ENCODE measurements around the gene WIPF1. TPM values are rescaled to one million over a fixed set of nuclear protein-coding genes. Genes with fewer than 3 reads are reported as not detected.

Gene WIPF1
- total and polyA plus RNA-seq, 2 experiments from 2014 or later: 20.1 to 32.7 TPM

DNA sequence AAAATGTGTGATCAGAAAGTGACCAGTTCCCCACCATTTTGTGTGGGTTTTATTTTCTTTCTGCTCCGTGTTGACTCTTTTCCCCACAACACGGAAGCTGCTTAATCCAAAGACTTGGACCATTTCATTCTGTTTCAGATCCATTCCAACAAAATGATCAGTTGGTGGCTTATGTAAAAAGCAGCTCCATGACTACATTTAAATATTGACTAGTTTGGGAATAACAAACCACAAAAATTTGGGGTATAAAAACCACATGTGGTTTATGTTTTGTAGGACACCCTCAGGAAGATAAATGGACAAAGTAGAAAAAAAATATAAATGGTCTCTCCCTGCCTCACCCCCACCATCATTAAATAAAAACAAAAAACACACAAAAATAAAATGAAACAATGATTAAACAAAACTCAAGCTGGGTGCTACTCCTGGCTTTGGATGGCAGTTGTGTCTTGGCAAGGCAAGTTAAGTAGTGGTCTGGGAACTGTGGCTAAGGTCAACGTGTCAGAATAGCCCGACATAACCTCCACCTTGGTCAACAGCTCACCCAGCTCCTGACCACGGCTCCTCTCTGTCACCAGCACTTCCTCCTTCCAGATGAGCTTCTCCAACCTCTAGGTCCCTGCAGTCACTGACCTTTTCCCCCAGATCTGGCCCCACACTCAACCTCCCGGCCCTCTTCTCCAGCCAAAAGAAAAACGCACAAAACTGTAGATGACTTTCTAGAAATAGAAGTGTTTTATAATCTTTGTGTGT, 12.8 kb upstream of the WIPF1 start:
- 89% methylated on average over 7 of the region's 7 CpGs for WGBS (ENCODE audit: low lambda C conversion rate, missing lambda C conversion rate)
- Histone ChIP-seq H3K4me2 (no peak overlapping the region), H3K27ac (no peak overlapping the region), H3K9me3 (ENCODE audit: low read depth) (no peaks in the 10 kb centered on the region), H3K79me2 (peaks cover 6% of the 10 kb centered on the region), H3K4me3 (no peak overlapping the region), H3K36me3 (replicated peaks; ENCODE audit: insufficient read depth, low read depth) (no peaks in the 10 kb centered on the region), H3K27me3 (no peaks in the 10 kb centered on the region), H3K4me1 (ENCODE audit: insufficient read depth) (peaks cover 28% of the 10 kb centered on the region), H2AFZ (no peak overlapping the region), H3K9me2 (replicated peaks; ENCODE audit: insufficient read depth) (no peaks in the 10 kb centered on the region), H4K20me1 (ENCODE audit: insufficient read depth, poor library complexity, severe bottlenecking) (no peaks in the 10 kb centered on the region)
- no peak for DNase-seq (ENCODE audit: low spot score)
- TF ChIP-seq EZH2phosphoT487 (IDR thresholded peaks at IDR 0.05; ENCODE audit: low read depth, severe bottlenecking, unreplicated experiment): no peak
- no peak for TF ChIP-seq EZH2 (IDR thresholded peaks at IDR 0.05; ENCODE audit: borderline replicate concordance)
- TF ChIP-seq, protein P1, sequence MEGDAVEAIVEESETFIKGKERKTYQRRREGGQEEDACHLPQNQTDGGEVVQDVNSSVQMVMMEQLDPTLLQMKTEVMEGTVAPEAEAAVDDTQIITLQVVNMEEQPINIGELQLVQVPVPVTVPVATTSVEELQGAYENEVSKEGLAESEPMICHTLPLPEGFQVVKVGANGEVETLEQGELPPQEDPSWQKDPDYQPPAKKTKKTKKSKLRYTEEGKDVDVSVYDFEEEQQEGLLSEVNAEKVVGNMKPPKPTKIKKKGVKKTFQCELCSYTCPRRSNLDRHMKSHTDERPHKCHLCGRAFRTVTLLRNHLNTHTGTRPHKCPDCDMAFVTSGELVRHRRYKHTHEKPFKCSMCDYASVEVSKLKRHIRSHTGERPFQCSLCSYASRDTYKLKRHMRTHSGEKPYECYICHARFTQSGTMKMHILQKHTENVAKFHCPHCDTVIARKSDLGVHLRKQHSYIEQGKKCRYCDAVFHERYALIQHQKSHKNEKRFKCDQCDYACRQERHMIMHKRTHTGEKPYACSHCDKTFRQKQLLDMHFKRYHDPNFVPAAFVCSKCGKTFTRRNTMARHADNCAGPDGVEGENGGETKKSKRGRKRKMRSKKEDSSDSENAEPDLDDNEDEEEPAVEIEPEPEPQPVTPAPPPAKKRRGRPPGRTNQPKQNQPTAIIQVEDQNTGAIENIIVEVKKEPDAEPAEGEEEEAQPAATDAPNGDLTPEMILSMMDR (IDR thresholded peaks at IDR 0.05; ENCODE audit: poor library complexity): no peak

DNA sequence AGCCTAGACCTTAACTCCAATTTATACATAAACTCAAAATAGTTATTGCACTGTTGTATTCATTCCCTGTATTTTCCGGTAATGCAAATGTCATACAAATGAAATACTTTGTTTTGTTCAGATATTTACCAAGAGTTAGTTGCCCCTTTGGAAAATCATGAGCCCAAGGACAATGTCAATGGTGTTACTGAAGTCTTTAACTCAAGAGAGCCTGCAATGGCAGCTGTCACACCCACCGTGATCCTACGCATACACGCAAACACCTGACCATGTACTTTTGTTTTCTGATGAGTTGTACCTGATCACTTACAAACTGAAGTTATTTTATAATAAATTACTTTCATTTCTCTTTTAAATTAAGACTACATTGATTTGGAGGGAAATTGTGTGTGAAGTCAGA, 11.7 kb upstream of the WIPF1 start:
- no peak overlapping the region for H3K4me3 ChIP-seq
- no peaks in the 10 kb centered on the region for H4K20me1 ChIP-seq (ENCODE audit: insufficient read depth, poor library complexity, severe bottlenecking)
- H3K27me3 ChIP-seq: no peaks in the 10 kb centered on the region
- H3K27ac ChIP-seq: no peak overlapping the region
- TF ChIP-seq EZH2 (IDR thresholded peaks at IDR 0.05; ENCODE audit: borderline replicate concordance) (no peak), EZH2phosphoT487 (IDR thresholded peaks at IDR 0.05; ENCODE audit: low read depth, severe bottlenecking, unreplicated experiment) (no peak)
- TF ChIP-seq, protein P1 (IDR thresholded peaks at IDR 0.05; ENCODE audit: poor library complexity): no peak
- H3K9me2 ChIP-seq (replicated peaks; ENCODE audit: insufficient read depth): no peaks in the 10 kb centered on the region
- 97% methylated on average over 4 of the region's 4 CpGs for WGBS (ENCODE audit: low lambda C conversion rate, missing lambda C conversion rate)
- H3K9me3 ChIP-seq (ENCODE audit: low read depth): no peaks in the 10 kb centered on the region
- peaks cover 20% of the 10 kb centered on the region for H3K4me1 ChIP-seq (ENCODE audit: insufficient read depth)
- no peaks in the 10 kb centered on the region for H3K36me3 ChIP-seq (replicated peaks; ENCODE audit: insufficient read depth, low read depth)
- no peak overlapping the region for H2AFZ ChIP-seq
- peaks cover 6% of the 10 kb centered on the region for H3K79me2 ChIP-seq
- H3K4me2 ChIP-seq: no peak overlapping the region
- DNase-seq (ENCODE audit: low spot score): no peak

DNA sequence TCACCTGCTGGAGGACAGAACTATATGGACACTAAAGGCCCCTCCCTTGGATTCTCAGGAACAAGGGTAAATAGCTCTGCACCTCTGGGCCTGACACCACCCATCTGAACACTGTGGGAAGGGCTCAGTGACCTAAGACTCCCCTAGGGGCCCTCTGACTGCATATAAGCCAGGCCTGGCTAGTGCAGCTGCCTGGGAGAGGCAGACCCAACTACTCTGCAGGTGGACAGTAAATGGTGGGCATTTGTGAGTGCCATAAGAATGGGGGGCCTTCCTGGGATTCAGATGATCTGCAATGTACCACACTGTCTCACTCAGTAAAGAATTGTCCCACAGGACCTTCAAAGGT, 11.2 kb upstream of the WIPF1 start:
- H2AFZ ChIP-seq: no peak overlapping the region

More for the DNA sequence above, 11.2 kb upstream of the WIPF1 start:
- no peaks in the 10 kb centered on the region for H3K27me3 ChIP-seq
- H3K9me2 ChIP-seq (replicated peaks; ENCODE audit: insufficient read depth): no peaks in the 10 kb centered on the region
- peaks cover 16% of the 10 kb centered on the region for H3K4me1 ChIP-seq (ENCODE audit: insufficient read depth)
- H3K9me3 ChIP-seq (ENCODE audit: low read depth): no peaks in the 10 kb centered on the region
- H3K36me3 ChIP-seq (replicated peaks; ENCODE audit: insufficient read depth, low read depth): no peaks in the 10 kb centered on the region
- H3K27ac ChIP-seq: no peak overlapping the region
- DNase-seq (ENCODE audit: low spot score): no peak
- peaks cover 6% of the 10 kb centered on the region for H3K79me2 ChIP-seq
- no peak overlapping the region for H3K4me2 ChIP-seq
- no peak overlapping the region for H3K4me3 ChIP-seq
- H4K20me1 ChIP-seq (ENCODE audit: insufficient read depth, poor library complexity, severe bottlenecking): no peaks in the 10 kb centered on the region
- TF ChIP-seq EZH2 (IDR thresholded peaks at IDR 0.05; ENCODE audit: borderline replicate concordance) (no peak), EZH2phosphoT487 (IDR thresholded peaks at IDR 0.05; ENCODE audit: low read depth, severe bottlenecking, unreplicated experiment) (no peak)
- TF ChIP-seq, protein P1 (IDR thresholded peaks at IDR 0.05; ENCODE audit: poor library complexity): no peak

All from hepatocyte (in vitro differentiated cells).